Measurements from ENCODE around the gene P2RY2. TPM values are rescaled to one million over a fixed set of nuclear protein-coding genes. Genes with fewer than 3 reads are reported as not detected.

The P2RY2 gene
- total RNA-seq, 2 donors from 2014 or later = 9.5 to 14.7 TPM

- H3K4me3 ChIP-seq = no peak overlapping the region
- no peak for DNase-seq (ENCODE audit: low spot score)
- TF ChIP-seq CTCF (IDR thresholded peaks at IDR 0.05) = no peak
- H3K36me3 ChIP-seq = no peaks in the 10 kb centered on the region
- H3K27ac ChIP-seq = no peak overlapping the region
- no peaks in the 10 kb centered on the region for H3K9me3 ChIP-seq
- no peaks in the 10 kb centered on the region for H3K27me3 ChIP-seq
- H3K4me1 ChIP-seq = peaks cover 0 to 17% of the 10 kb centered on the region in 2 donors
Observed at GRCh38 chr11:73246303-73246702, 28.2 kb downstream of the P2RY2 start.

GRCh38 chr11:73248526-73249185 lies 30.6 kb downstream of the P2RY2 start:
- Histone ChIP-seq H3K4me3 (no peak overlapping the region), H3K27me3 (no peaks in the 10 kb centered on the region), H3K9me3 (no peaks in the 10 kb centered on the region), H3K27ac (no peak overlapping the region), H3K4me1 (no peaks in the 10 kb centered on the region), H3K36me3 (no peaks in the 10 kb centered on the region)
- DNase-seq (ENCODE audit: low spot score) = no peak
- TF ChIP-seq CTCF (IDR thresholded peaks at IDR 0.05) = no peak

GRCh38 chr11:73249304-73249703 lies 31.2 kb downstream of the P2RY2 start:
- DNase-seq (ENCODE audit: low spot score) = no peak
- no peaks in the 10 kb centered on the region for H3K36me3 ChIP-seq
- TF ChIP-seq CTCF (IDR thresholded peaks at IDR 0.05) = no peak
- no peak overlapping the region for H3K27ac ChIP-seq
- no peaks in the 10 kb centered on the region for H3K4me1 ChIP-seq
- no peaks in the 10 kb centered on the region for H3K27me3 ChIP-seq
- no peak overlapping the region for H3K4me3 ChIP-seq
- no peaks in the 10 kb centered on the region for H3K9me3 ChIP-seq

GRCh38 chr11:73249853-73250783 lies 32.0 kb downstream of the P2RY2 start:
- no peak for DNase-seq (ENCODE audit: low spot score)
- Histone ChIP-seq H3K4me1 (no peaks in the 10 kb centered on the region), H3K36me3 (no peaks in the 10 kb centered on the region), H3K27me3 (no peaks in the 10 kb centered on the region), H3K27ac (no peak overlapping the region), H3K4me3 (no peak overlapping the region), H3K9me3 (no peaks in the 10 kb centered on the region)
- no peak for TF ChIP-seq CTCF (IDR thresholded peaks at IDR 0.05)

- H3K27ac ChIP-seq = no peak overlapping the region
- no peak overlapping the region for H3K4me3 ChIP-seq
- H3K9me3 ChIP-seq = no peaks in the 10 kb centered on the region
- H3K27me3 ChIP-seq = no peaks in the 10 kb centered on the region
- peaks cover 0 to 10% of the 10 kb centered on the region in 2 donors for H3K4me1 ChIP-seq
- peak in 1 of 2 donors; percentile 12 for TF ChIP-seq CTCF (IDR thresholded peaks at IDR 0.05)
- DNase-seq (ENCODE audit: low spot score) = no peak
- no peaks in the 10 kb centered on the region for H3K36me3 ChIP-seq
Observed at GRCh38 chr11:73252577-73253191, 34.6 kb downstream of the P2RY2 start.

All from right atrium auricular region (tissue), 2 donors.